RCC 7860 (cell line): Measurements from ENCODE around the gene CNN3.

Experiments used
- DNase-seq: peaks from one replicate; pipeline ENCODE4 v3.0.0-alpha.2; 2015; ENCODE audit warnings: low spot score
- FAIRE-seq: peaks from 2 replicates; lab custom pipeline; 2012; peaks lifted over from hg19 to GRCh38; lab: Jason Lieb, UNC

The CNN3 gene

DNA sequence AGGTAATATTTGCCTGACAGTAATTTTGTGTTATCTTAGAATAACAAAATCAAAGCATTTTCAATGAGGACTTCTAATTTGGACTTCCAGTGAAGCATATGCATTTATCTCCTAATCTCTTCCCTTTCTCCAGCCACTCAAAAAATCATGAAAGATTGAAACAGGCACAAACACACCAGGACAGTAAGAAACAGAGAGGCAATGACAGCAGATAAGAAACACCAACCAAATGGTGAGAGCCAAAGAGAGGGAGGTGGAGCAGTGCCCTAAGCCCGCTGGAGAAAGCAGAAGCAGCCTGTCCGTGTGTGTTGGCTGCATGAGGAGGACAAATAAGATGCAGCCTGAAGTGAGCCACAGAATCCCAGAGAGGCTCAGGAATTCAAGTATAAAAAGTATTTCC lies 67.7 kb downstream of the CNN3 start:
- no peak for FAIRE-seq
- no peak for DNase-seq

DNA sequence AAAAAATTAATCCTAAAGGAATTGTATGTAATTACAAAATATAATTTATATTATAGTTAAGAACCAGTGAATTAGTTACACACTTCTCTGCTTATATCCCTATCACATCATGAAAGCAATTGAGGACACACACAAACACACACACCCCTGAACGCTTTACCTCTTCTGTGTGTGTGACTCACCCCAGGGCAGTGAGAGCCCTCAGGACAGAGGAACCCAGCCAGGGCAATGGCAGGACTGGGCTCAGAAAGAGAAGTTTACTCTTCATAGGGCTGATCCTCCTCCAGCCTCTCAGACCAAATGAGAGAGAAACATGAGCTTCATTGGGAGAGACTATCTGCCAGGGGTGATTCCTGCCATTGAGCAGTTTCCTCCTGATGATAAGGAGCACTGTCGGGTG lies 68.6 kb downstream of the CNN3 start:
- FAIRE-seq = no peak
- DNase-seq = no peak

DNA sequence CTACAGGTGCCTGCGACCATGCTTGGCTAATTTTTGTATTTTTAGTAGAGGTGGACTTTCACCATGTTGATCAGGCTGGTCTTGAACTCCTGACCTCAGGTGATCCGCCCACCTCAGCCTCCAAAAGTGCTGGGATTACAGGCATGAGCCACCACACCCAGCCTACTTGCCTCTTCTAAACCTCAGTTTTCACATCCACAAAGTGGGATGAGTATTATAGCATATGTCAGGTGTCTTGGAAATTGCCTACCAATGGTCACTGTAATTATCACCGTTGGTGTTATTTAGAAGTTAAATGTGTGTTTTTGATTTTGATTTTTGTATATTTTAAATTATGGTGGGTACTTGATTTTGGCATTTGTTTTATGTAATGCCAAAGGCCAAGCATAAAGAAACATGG lies 70.0 kb downstream of the CNN3 start:
- no peak for FAIRE-seq

GRCh38 chr1:94856004-94856403 lies 70.9 kb downstream of the CNN3 start:
- FAIRE-seq (no peak), DNase-seq (no peak)

More for the DNA sequence above, 70.0 kb downstream of the CNN3 start:
- DNase-seq = no peak

DNA sequence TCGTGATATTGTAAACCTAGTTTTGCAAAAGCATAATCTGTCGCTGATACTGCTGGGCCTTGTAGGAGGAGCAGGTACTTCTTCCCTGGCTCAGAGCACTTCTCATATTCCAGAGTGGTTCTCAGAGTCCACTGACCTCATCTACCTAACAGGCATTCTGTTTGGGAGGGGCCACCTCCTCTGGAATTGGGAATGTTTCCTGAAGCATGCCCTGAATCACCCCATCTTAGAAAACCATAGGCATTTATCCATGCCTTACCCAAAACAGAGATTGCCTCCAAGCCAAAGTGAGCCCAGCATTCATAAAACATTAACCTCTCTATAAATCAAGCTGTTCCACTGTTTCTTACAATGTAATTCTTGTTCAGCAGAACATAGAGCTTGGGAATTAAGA lies 71.6 kb downstream of the CNN3 start:
- no peak for FAIRE-seq
- peak; percentile 29 for DNase-seq

- FAIRE-seq (peak; percentile 87), DNase-seq (peak; percentile 82)
Observed at GRCh38 chr1:94854458-94855306, 72.2 kb downstream of the CNN3 start.

- FAIRE-seq = no peak
- no peak for DNase-seq
Observed at GRCh38 chr1:94852788-94853187, 74.1 kb downstream of the CNN3 start.

DNA sequence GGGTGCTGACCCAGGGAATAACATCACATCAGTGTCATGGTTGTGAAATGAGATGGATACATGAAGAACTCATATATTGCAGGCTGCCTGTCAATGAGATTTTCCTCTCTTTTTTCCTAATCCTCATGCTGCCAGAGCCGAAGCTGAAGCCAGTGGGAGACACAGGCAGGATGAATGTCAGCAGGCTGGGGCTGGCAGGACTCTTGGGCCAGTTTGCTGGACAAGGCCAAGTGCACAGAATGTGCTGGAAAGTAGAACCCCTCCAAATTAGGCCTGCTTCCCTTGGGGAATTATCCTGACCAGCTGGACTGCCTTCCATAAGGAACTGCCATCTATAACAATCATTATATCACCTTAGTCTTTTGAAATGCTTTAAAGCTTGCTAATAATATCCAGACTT lies 75.3 kb downstream of the CNN3 start:
- no peak for FAIRE-seq
- no peak for DNase-seq
